Parathyroid adenoma (tissue), 2 donors: ENCODE results near the gene PYHIN1.

Experiments used
- H2AFZ ChIP-seq: fragments of 300-600 bp; sonication (generic); one replicate; pipeline ENCODE4 v1.7.0; 2017; ENCODE audit warnings: antibody characterized with exemption, mild to moderate bottlenecking
- H3K27ac ChIP-seq: fragments of 300-600 bp; sonication (generic); one replicate; pipeline ENCODE4 v1.7.0; 2017
- H3K27me3 ChIP-seq: fragments of 300-600 bp; sonication (generic); one replicate; pipeline ENCODE4 v1.7.0; 2017; ENCODE audit warnings: low read length; ENCODE audit not compliant: control insufficient read depth, insufficient read depth
- H3K36me3 ChIP-seq: fragments of 300-600 bp; sonication (generic); one replicate; pipeline ENCODE4 v1.7.0; 2017; ENCODE audit warnings: low read length; ENCODE audit not compliant: control insufficient read depth, insufficient read depth
- H3K4me1 ChIP-seq: fragments of 300-600 bp; sonication (generic); one replicate; pipeline ENCODE4 v1.7.0; 2017; ENCODE audit warnings: control low read depth
- H3K4me2 ChIP-seq: fragments of 300-600 bp; sonication (generic); one replicate; pipeline ENCODE4 v1.7.0; 2017; ENCODE audit warnings: low read length
- H3K4me3 ChIP-seq: fragments of 300-600 bp; sonication (generic); one replicate; pipeline ENCODE4 v1.7.0; 2017; ENCODE audit warnings: low read depth, low read length
- H3K79me2 ChIP-seq: fragments of 300-600 bp; sonication (generic); one replicate; pipeline ENCODE4 v1.7.0; 2017; ENCODE audit warnings: control low read depth
- H3K9ac ChIP-seq: fragments of 300-600 bp; sonication (generic); one replicate; pipeline ENCODE4 v1.7.0; 2017; ENCODE audit warnings: mild to moderate bottlenecking
- H3K9me3 ChIP-seq: fragments of 300-600 bp; sonication (generic); one replicate; pipeline ENCODE4 v1.7.0; 2017; ENCODE audit warnings: low read length; ENCODE audit not compliant: control insufficient read depth
- CTCF ChIP-seq: fragments of 300-600 bp; sonication (generic); IDR thresholded peaks from one replicate; pipeline ENCODE4 v1.7.0; 2017; ENCODE audit warnings: antibody characterized with exemption, mild to moderate bottlenecking
- donor health status: primary hyperparathyroidism.

The PYHIN1 gene

GRCh38 chr1:158969855-158970254, 38.5 kb downstream of the PYHIN1 start:
- Histone ChIP-seq H3K9ac (no peak overlapping the region), H3K27me3 (no peaks in the 10 kb centered on the region), H3K79me2 (no peaks in the 10 kb centered on the region), H3K9me3 (no peaks in the 10 kb centered on the region), H2AFZ (no peak overlapping the region), H3K4me2 (no peak overlapping the region), H3K36me3 (no peaks in the 10 kb centered on the region), H3K4me3 (no peak overlapping the region), H3K4me1 (no peaks in the 10 kb centered on the region), H3K27ac (no peak overlapping the region)
- TF ChIP-seq CTCF: no peak

DNA sequence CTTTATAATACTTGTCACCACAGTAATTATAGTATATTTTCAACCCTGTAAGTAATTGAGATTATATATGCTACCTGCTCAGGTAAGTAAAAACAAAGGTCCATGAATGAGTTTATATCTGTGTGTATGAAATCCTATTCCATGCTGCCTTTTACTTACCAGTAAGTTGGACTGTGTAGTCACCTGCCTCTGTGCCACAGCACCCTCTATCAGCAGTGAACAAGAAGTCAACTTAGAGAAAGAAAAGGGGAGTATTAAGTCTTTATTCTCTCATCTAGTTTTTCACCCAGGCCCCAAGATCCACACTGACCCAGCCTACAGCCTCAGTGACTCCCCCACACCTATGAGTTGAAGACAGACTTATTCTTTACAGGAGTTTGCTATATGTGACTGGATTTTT, 41.5 kb downstream of the PYHIN1 start:
- no peak overlapping the region for H3K9ac ChIP-seq
- H3K9me3 ChIP-seq: no peaks in the 10 kb centered on the region
- no peak overlapping the region for H3K4me3 ChIP-seq
- H3K4me2 ChIP-seq: no peak overlapping the region
- no peak overlapping the region for H3K27ac ChIP-seq
- H2AFZ ChIP-seq: no peak overlapping the region
- no peaks in the 10 kb centered on the region for H3K79me2 ChIP-seq
- H3K27me3 ChIP-seq: no peaks in the 10 kb centered on the region
- no peak for TF ChIP-seq CTCF
- no peaks in the 10 kb centered on the region for H3K36me3 ChIP-seq
- no peaks in the 10 kb centered on the region for H3K4me1 ChIP-seq

- Histone ChIP-seq H2AFZ (no peak overlapping the region), H3K4me2 (no peak overlapping the region), H3K27me3 (no peaks in the 10 kb centered on the region), H3K79me2 (no peaks in the 10 kb centered on the region), H3K9ac (no peak overlapping the region), H3K27ac (no peak overlapping the region), H3K4me1 (no peaks in the 10 kb centered on the region), H3K36me3 (no peaks in the 10 kb centered on the region), H3K4me3 (no peak overlapping the region), H3K9me3 (no peaks in the 10 kb centered on the region)
- TF ChIP-seq CTCF: no peak
Measured at GRCh38 chr1:158976219-158976618, 44.9 kb downstream of the PYHIN1 start.

GRCh38 chr1:158978730-158979129, 47.4 kb downstream of the PYHIN1 start:
- Histone ChIP-seq H2AFZ (no peak overlapping the region), H3K9ac (no peak overlapping the region), H3K27ac (no peak overlapping the region), H3K27me3 (no peaks in the 10 kb centered on the region), H3K4me2 (no peak overlapping the region), H3K4me3 (no peak overlapping the region), H3K79me2 (no peaks in the 10 kb centered on the region), H3K36me3 (no peaks in the 10 kb centered on the region), H3K4me1 (no peaks in the 10 kb centered on the region), H3K9me3 (no peaks in the 10 kb centered on the region)
- no peak for TF ChIP-seq CTCF

GRCh38 chr1:158979229-158979628, 47.9 kb downstream of the PYHIN1 start:
- H3K27ac ChIP-seq: no peak overlapping the region
- no peaks in the 10 kb centered on the region for H3K79me2 ChIP-seq
- no peak overlapping the region for H3K4me3 ChIP-seq
- no peaks in the 10 kb centered on the region for H3K27me3 ChIP-seq
- TF ChIP-seq CTCF: no peak
- H3K9ac ChIP-seq: no peak overlapping the region
- no peak overlapping the region for H3K4me2 ChIP-seq
- no peak overlapping the region for H2AFZ ChIP-seq
- no peaks in the 10 kb centered on the region for H3K36me3 ChIP-seq
- no peaks in the 10 kb centered on the region for H3K9me3 ChIP-seq
- H3K4me1 ChIP-seq: no peaks in the 10 kb centered on the region
